Activated CD4-positive, alpha-beta memory T cell treated with anti-CD3 and anti-CD28 coated beads, Interleukin-2, amount 10 ng/mL, durations not matched to agents 7 days and 5 days (primary cell): Measurements from ENCODE around the gene MAEA. TPM values are rescaled to one million over a fixed set of nuclear protein-coding genes. Genes with fewer than 3 reads are reported as not detected.

Source experiments
- CTCF ChIA-PET: fragments of 350-600 bp; sonication (Branson Sonifier 250); formaldehyde crosslinking; loops from one replicate; lab custom pipeline; 2021; ENCODE audit warnings: antibody characterized with exemption, inconsistent platforms; lab: Charles Lee
- POLR2A ChIA-PET: fragments of 350-600 bp; sonication (Branson Sonifier 250); formaldehyde crosslinking; loops from one replicate; lab custom pipeline; 2021; ENCODE audit warnings: antibody characterized with exemption; lab: Charles Lee
- DNase-seq: peaks from one replicate; pipeline ENCODE4 v3.0.0-alpha.2; 2020
- H3K27ac Mint-ChIP-seq: one replicate; pipeline ENCODE4 v1.8.0; 2021; ENCODE audit warnings: mild to moderate bottlenecking, mixed read lengths
- H3K27me3 Mint-ChIP-seq: one replicate; pipeline ENCODE4 v1.8.0; 2021; ENCODE audit warnings: mixed read lengths
- H3K36me3 Mint-ChIP-seq: one replicate; pipeline ENCODE4 v1.8.0; 2021; ENCODE audit warnings: low read depth, mixed read lengths
- H3K4me1 Mint-ChIP-seq: one replicate; pipeline ENCODE4 v1.8.0; 2021; ENCODE audit warnings: mixed read lengths
- H3K4me3 Mint-ChIP-seq: one replicate; pipeline ENCODE4 v1.8.0; 2021; ENCODE audit warnings: mild to moderate bottlenecking, mixed read lengths
- H3K9me3 Mint-ChIP-seq: one replicate; pipeline ENCODE4 v1.8.0; 2021; ENCODE audit warnings: mixed read lengths
- total RNA-seq, 2 experiments: library from RNA; stranded (reverse); gene quantifications; one replicate each; pipeline ENCODE4 v1.2.3, GENCODE V29; 2021

Gene MAEA
- total RNA-seq, 2 experiments from 2014 or later, result 61.6 to 64.1 TPM

DNA sequence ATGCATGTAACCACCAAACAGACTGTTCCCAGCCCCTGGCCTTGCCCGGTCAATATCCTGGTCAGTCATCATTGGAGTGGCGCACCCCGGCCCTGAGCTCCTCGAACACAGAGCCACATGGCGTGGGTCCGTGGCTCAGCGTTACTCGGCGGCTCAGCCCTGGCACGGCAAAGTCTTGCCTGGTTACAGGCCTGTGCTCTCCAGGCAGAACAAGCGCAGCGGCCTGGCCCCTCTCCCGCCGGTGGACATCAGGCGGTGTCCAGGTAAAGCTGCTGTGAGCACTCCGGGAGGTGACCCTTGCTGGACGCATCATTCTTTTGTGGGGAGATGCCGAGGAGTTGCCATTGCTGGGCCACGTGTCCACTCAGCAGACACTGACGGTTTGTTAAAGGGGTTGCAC, 51.2 kb downstream of the MAEA start:
- no peak for DNase-seq
- no peak overlapping the region for H3K27ac Mint-ChIP-seq
- H3K27me3 Mint-ChIP-seq, result no peaks in the 10 kb centered on the region
- H3K4me3 Mint-ChIP-seq, result no peak overlapping the region
- H3K4me1 Mint-ChIP-seq, result peaks cover 37% of the 10 kb centered on the region
- no peaks in the 10 kb centered on the region for H3K9me3 Mint-ChIP-seq
- H3K36me3 Mint-ChIP-seq, result peaks cover 57% of the 10 kb centered on the region
- POLR2A ChIA-PET, result interaction anchor here (1.4 to 2.0 kb wide), 2 partner anchors 11 to 51 kb away, joined by 5 read pairs; partner anchors contain the start of gene MAEA
- CTCF ChIA-PET, result no interaction called here

DNA sequence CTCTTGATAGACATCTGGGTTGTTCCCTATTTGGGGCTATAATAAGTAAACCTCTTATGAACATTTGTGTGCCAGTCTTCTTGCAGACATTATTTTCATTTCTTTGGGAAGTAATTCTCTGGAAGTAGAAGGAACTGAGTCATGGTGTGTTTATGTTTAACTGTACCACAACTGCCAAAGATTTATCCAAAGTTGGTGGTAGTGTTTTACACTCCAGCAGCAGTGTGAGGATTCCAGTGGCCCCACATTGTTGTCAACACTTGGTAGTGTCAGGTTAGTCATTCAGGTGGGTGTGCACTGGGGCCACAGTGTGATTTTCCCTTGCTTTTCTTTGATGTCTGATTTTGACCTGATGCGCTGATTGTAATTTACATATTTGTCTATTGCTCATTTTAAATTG, 52.3 kb downstream of the MAEA start:
- Mint-ChIP-seq H3K27me3 (no peaks in the 10 kb centered on the region), H3K9me3 (no peaks in the 10 kb centered on the region), H3K27ac (no peak overlapping the region), H3K4me1 (peaks cover 27% of the 10 kb centered on the region), H3K4me3 (no peak overlapping the region), H3K36me3 (peaks cover 46% of the 10 kb centered on the region)
- no peak for DNase-seq
- ChIA-PET POLR2A (interaction anchor here (1.4 kb wide), 1 partner anchor 52 kb away, joined by 5 read pairs; the partner anchor contains the start of gene MAEA), CTCF (no interaction called here)

DNA sequence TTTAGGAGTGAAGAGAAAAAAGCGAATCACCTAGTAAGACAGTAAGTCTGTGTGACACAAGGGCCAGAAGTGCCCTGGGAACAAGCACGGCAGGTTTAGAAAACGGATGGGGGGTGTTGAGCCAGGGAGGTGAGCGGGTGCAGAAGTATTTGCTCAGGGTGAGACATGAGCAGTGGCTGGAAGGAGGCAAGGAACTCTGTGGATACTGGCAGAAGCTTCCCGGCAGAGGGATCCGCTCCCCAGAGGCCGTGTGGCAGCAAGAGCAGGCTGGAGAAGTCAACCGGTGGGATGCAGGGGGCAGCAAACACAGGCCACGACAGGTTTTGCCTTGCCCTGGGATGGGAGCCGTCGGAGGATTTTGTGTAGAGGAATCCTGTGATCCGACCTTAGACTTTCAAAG, 55.0 kb downstream of the MAEA start:
- no peak for DNase-seq
- Mint-ChIP-seq H3K36me3 (peaks cover 31% of the 10 kb centered on the region), H3K9me3 (no peaks in the 10 kb centered on the region), H3K4me3 (peak overlapping the region; percentile 68), H3K27me3 (no peaks in the 10 kb centered on the region), H3K27ac (peak overlapping the region; percentile 54), H3K4me1 (peaks cover 34% of the 10 kb centered on the region)
- ChIA-PET CTCF (interaction anchor here (0.7 to 4.0 kb wide), 2 partner anchors 27 to 213 kb away, joined by 4 to 25 read pairs; no protein-coding TSS in a partner anchor), POLR2A (interaction anchor here (2.1 to 5.5 kb wide), 3 partner anchors 55 to 95 kb away, joined by 10 to 120 read pairs (median 80); partner anchors contain the start of genes CTBP1 and MAEA)

DNA sequence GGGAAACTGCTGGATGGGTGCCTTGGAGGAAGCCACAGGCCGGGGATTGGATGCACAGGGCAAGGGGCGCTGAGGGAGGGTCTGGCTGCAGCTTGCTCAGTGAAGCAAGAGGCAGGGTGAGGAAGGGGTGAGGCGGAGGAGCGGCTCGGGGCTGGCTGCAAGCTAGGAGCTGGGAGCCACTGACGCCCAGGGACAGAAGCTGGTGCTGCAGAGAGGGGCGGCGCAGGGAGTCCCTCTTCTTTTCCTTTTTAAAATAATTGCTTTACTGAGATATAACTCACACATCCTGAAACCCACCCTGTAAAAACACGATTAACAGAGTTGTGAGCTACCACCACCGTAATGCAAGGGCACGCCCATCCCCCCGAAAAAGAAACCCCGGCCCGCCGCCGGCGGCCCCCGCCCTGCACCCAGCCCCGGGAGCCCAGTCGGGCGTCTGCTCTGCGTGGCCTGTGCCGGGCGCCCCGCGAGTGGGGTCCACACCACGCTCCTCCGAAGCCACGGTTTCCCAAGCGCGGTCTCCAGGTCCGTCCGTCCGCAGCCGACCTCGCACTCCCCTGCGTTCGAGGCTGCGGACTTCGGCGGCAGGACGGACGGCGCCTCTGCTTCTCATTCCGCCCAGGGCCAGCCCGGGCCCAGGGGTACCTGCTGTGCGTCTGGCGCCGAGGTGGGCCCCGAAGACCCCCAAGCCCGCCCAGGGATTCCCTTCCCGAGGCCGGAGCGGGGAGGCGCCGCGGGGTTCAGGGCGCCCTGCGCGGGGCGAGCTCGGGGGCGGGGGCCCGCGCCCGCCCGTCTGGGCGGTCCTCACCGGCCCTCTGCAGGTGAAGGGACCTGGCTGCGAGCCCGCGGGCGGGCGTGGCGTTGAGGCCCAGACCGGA, 56.5 kb downstream of the MAEA start:
- peak overlapping the region; percentile 94 for H3K4me3 Mint-ChIP-seq
- ChIA-PET CTCF (interaction anchor here (0.7 to 4.2 kb wide), 20 partner anchors 11 to 347 kb away, joined by 3 to 35 read pairs (median 4); partner anchors contain the start of genes CTBP1 and MAEA), POLR2A (interaction anchor here (0.6 to 5.5 kb wide), 23 partner anchors 9 to 416 kb away, joined by 3 to 120 read pairs (median 5); partner anchors contain the start of genes CTBP1, MAEA, SLBP and SPON2)
- peaks cover 40% of the 10 kb centered on the region for H3K4me1 Mint-ChIP-seq
- no peaks in the 10 kb centered on the region for H3K9me3 Mint-ChIP-seq
- H3K27me3 Mint-ChIP-seq, result no peaks in the 10 kb centered on the region
- peaks cover 20% of the 10 kb centered on the region for H3K36me3 Mint-ChIP-seq
- peak; percentile 54 for DNase-seq
- H3K27ac Mint-ChIP-seq, result peak overlapping the region; percentile 88

DNA sequence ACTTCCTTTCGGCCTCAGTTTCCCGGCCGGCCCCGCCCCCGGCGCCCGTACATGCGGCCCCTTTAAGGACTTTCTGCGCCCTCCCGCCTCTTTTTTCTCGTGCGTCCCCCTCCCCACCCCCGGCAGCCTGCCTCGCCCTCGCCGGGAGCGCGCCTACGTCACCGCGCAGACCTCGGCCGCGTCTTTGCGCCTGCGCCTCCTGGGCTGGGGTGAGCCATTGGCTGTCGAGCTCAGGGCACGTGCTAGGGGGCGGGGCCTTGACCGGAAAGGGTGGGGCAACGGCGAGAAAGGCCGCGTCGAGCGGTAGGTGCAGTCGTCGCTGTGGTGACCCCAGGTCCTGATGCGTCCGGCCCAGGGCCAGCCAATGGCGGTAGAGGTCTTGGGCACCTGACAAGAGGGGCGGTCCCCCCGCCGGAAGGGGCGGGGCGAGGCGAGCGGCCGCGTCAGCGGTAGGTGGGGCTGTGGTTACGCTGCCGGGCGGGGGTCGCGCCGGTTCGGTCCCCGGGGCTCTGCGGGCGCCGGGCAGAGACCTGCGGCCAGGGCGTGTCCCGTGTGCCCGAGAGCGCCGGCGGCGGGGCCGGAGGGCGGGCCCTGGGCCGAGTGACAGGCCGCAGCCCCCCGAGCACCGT, 57.2 kb downstream of the MAEA start, which contains the start of gene UVSSA:
TSS of gene UVSSA (plus strand) at position 428 of the 629 bp plus-strand sequence. CDS start 884 bp downstream, outside the sequence.
- peak within 1 kb of the TSS; percentile 95 for H3K27ac Mint-ChIP-seq
- ChIA-PET CTCF (interaction anchor here (0.7 to 4.2 kb wide), 18 partner anchors 10 to 346 kb away, joined by 3 to 35 read pairs (median 4); partner anchors contain the start of genes CTBP1 and MAEA), POLR2A (interaction anchor here (0.6 to 5.5 kb wide), 25 partner anchors 9 to 417 kb away, joined by 3 to 120 read pairs (median 5); partner anchors contain the start of genes CTBP1, MAEA, SLBP and SPON2)
- DNase-seq, result peak; percentile 100
- H3K27me3 Mint-ChIP-seq, result no peaks in the 10 kb centered on the region
- H3K4me1 Mint-ChIP-seq, result peaks cover 45% of the 10 kb centered on the region
- no peaks in the 10 kb centered on the region for H3K9me3 Mint-ChIP-seq
- peaks cover 18% of the 10 kb centered on the region for H3K36me3 Mint-ChIP-seq
- H3K4me3 Mint-ChIP-seq, result peak within 1 kb of the TSS; percentile 94

DNA sequence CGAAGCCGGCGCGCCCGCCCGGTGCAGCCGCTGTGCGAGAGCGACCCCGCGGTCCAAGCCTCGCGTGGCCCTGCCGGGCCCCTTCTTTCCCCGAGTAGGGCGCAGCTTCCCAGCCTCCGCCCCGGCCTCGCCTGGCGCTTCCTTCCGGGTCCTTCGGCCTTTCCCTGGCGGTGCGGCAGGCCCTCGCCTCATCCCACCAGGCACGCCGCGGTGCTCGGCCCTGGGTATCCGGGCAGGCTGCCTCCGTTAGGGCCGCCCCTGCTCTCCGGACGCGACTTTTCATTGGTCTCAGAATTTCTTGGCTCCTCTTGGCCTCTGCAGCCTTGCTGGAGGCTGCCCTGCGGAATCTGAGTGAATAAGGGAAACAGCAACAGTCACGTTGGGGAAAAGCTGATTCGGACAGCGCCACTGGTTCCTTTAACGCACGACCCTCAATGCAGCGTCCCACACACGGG, 57.7 kb downstream of the MAEA start:
- H3K4me1 Mint-ChIP-seq, result peaks cover 48% of the 10 kb centered on the region
- peak overlapping the region; percentile 88 for H3K4me3 Mint-ChIP-seq
- POLR2A ChIA-PET, result interaction anchor here (1.0 to 5.5 kb wide), 20 partner anchors 8 to 415 kb away, joined by 3 to 120 read pairs (median 6); partner anchors contain the start of genes CTBP1, GAK, MAEA and TMEM175
- CTCF ChIA-PET, result interaction anchor here (0.9 to 4.2 kb wide), 19 partner anchors 9 to 346 kb away, joined by 3 to 35 read pairs (median 5); partner anchors contain the start of genes CTBP1 and MAEA
- peak; percentile 61 for DNase-seq
- H3K27ac Mint-ChIP-seq, result peak overlapping the region; percentile 95
- no peaks in the 10 kb centered on the region for H3K27me3 Mint-ChIP-seq
- peaks cover 15% of the 10 kb centered on the region for H3K36me3 Mint-ChIP-seq
- H3K9me3 Mint-ChIP-seq, result no peaks in the 10 kb centered on the region

DNA sequence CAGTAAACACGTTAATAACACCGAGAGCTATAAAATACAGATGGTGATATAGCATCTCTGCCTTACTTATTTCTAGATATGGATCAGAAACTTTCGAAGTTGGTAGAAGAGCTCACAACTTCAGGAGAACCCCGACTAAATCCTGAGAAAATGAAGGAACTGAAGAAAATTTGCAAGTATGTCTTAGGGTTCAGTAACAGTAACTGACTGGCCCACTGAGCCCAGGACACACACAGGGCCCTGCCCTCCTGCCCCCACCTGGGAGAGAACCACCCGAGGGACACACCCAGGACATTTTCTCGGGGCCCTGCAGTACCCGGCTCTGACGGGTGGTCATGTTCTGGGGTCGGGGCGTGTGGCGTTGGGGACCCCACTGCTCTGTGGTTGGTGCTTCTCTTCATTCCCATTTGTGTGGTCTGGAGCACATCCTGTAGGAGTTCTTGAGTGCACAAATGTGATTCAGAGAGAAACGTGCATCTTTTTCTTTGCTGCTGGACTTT, 58.4 kb downstream of the MAEA start:
- ChIA-PET CTCF (interaction anchor here (0.9 to 4.2 kb wide), 9 partner anchors 9 to 216 kb away, joined by 3 to 35 read pairs (median 6); partner anchors contain the start of genes CTBP1 and MAEA), POLR2A (interaction anchor here (1.0 to 5.5 kb wide), 15 partner anchors 8 to 416 kb away, joined by 3 to 120 read pairs (median 9); partner anchors contain the start of genes CTBP1, GAK, MAEA and TMEM175)
- peak overlapping the region; percentile 88 for H3K4me3 Mint-ChIP-seq
- H3K4me1 Mint-ChIP-seq, result peaks cover 48% of the 10 kb centered on the region
- H3K27me3 Mint-ChIP-seq, result no peaks in the 10 kb centered on the region
- H3K27ac Mint-ChIP-seq, result peak overlapping the region; percentile 95
- no peak for DNase-seq
- peaks cover 17% of the 10 kb centered on the region for H3K36me3 Mint-ChIP-seq
- no peaks in the 10 kb centered on the region for H3K9me3 Mint-ChIP-seq

DNA sequence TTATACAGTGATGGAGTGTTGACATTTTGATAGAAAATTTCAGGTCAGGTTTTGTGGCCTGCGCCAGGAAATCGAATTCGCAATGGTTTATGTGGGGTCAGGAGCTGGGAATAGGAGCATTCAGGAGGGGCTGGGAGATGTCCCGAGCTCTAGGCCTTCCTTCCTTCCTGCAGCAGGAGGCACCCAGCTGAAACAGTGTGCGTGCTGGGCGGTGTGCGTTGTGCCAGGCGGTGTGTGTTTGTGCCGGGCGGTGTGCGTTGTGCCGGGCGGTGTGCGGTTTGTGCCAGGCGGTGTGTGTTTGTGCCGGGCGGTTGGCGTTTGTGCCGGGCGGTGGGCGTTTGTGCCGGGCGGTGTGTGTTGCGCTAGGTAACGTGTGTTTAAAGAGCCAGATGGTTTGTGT, 59.1 kb downstream of the MAEA start:
- H3K4me1 Mint-ChIP-seq, result peaks cover 47% of the 10 kb centered on the region
- peaks cover 17% of the 10 kb centered on the region for H3K36me3 Mint-ChIP-seq
- no peak for DNase-seq
- H3K4me3 Mint-ChIP-seq, result peak overlapping the region; percentile 50
- POLR2A ChIA-PET, result interaction anchor here (1.2 to 4.4 kb wide), 8 partner anchors 39 to 417 kb away, joined by 4 to 120 read pairs (median 8); partner anchors contain the start of genes CTBP1, GAK, MAEA and TMEM175
- peak overlapping the region; percentile 32 for H3K27ac Mint-ChIP-seq
- CTCF ChIA-PET, result interaction anchor here (1.1 to 4.2 kb wide), 4 partner anchors 19 to 217 kb away, joined by 4 to 35 read pairs (median 22); partner anchors contain the start of gene CTBP1
- H3K27me3 Mint-ChIP-seq, result no peaks in the 10 kb centered on the region
- no peaks in the 10 kb centered on the region for H3K9me3 Mint-ChIP-seq

DNA sequence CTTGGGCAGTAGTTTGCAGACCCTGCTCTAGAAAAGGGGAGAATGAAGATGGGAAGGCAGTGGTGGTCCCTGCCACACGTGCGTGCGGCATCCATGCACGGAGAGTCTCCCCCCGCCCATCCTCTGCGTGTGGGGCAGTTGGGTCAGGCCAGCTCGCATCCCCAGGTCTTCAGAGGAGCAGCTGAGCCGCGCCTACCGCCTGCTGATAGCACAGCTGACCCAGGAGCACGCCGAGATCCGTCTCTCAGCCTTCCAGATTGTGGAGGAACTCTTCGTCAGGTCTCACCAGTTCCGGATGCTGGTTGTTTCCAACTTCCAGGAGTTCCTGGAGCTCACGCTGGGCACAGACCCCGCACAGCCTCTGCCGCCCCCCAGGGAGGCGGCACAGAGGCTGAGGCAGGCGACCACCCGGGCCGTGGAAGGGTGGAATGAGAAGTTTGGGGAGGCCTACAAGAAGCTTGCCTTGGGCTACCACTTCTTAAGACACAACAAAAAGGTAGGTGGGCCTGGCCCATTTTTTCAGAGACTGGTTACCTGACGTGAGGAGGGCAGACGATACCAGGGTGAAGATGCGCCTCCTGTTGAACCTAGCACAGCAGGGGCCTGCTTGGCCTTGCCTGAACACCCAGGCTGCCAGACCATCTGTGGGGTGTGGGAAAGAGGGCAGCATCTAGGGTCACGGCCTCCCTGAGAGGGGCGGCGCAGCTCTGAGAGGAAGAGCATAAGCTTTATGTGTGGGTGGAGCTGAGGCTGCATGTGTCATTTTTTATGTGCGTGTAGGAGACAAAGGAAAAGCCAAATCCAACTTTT, 59.9 kb downstream of the MAEA start:
- ChIA-PET POLR2A (interaction anchor here (1.0 to 4.4 kb wide), 4 partner anchors 60 to 147 kb away, joined by 3 to 120 read pairs (median 12); partner anchors contain the start of genes CTBP1 and MAEA), CTCF (interaction anchor here (1.1 to 4.2 kb wide), 3 partner anchors 82 to 219 kb away, joined by 4 to 35 read pairs (median 5); partner anchors contain the start of gene CTBP1)
- H3K4me1 Mint-ChIP-seq, result peaks cover 44% of the 10 kb centered on the region
- no peak for DNase-seq
- H3K36me3 Mint-ChIP-seq, result peaks cover 16% of the 10 kb centered on the region
- H3K9me3 Mint-ChIP-seq, result no peaks in the 10 kb centered on the region
- H3K27ac Mint-ChIP-seq, result no peak overlapping the region
- no peak overlapping the region for H3K4me3 Mint-ChIP-seq
- no peaks in the 10 kb centered on the region for H3K27me3 Mint-ChIP-seq

DNA sequence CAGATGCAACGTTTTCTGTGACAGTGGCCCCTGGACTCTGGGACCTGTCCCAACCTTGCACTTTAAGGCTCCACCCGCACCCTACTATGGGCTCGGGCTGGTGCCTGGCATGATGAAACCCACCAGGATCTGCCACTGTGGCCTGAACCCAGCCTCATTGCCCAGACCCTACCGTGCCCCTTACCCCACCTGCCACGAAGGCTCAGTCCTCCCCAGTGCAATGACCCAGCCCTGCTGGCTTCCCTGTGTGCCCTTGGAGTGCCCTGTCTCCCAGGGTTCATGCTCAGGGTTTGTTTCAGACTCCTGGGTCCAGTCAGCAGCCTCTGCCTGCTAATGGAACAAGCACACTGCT, 60.5 kb downstream of the MAEA start:
- no peaks in the 10 kb centered on the region for H3K27me3 Mint-ChIP-seq
- peaks cover 12% of the 10 kb centered on the region for H3K36me3 Mint-ChIP-seq
- H3K4me3 Mint-ChIP-seq, result no peak overlapping the region
- peaks cover 38% of the 10 kb centered on the region for H3K4me1 Mint-ChIP-seq
- ChIA-PET POLR2A (interaction anchor here (1.0 to 2.4 kb wide), 3 partner anchors 61 to 116 kb away, joined by 3 to 8 read pairs (median 4); partner anchors contain the start of gene MAEA), CTCF (interaction anchor here (1.1 to 1.5 kb wide), 3 partner anchors 83 to 219 kb away, joined by 4 to 5 read pairs (median 4); no protein-coding TSS in a partner anchor)
- no peaks in the 10 kb centered on the region for H3K9me3 Mint-ChIP-seq
- peak overlapping the region; percentile 44 for H3K27ac Mint-ChIP-seq
- no peak for DNase-seq
